Tibial nerve (tissue), 3 donors: ENCODE data around the gene TNFRSF21.

Source experiments
- POLR2A ChIP-seq, 2 donors: fragments of 450-650 bp; IDR thresholded peaks; one replicate each; pipeline ENCODE4 v1.6.1; 2017; ENCODE audit warnings: antibody characterized with exemption in 2 of 2, mild to moderate bottlenecking in 2 of 2, moderate library complexity in 2 of 2
- TF ChIP-seq, protein P1 (sequence below), 5 experiments: fragments of 200-600 bp in 3 of 5; fragments of 450-650 bp in 2 of 5; sonication (generic) in 3 of 5; IDR thresholded peaks; one replicate each; pipeline ENCODE4 v1.5.1; 2016 to 2019; ENCODE audit warnings: antibody characterized with exemption in 5 of 5, mild to moderate bottlenecking in 3 of 5, moderate library complexity in 2 of 5

DNA sequence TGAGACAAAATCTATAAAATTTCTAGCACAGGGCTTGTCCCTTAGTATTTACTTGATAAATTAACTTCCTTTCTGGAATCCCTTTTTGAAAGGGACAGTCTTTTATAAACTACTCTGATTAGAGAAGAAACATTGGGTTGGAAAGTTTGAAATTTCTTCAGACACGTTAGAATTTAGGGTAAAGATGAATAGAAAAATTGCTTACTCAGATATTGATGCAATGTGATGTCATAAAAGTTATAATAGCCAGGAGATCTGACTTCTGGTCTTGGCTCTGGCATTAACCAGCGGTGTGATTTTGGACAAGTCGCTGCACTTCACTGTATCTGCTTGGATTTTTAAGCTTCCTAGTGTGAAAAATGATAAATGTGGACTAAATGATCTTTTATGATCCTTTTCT, 9.7 kb upstream of the TNFRSF21 start:
- TF ChIP-seq, protein P1, sequence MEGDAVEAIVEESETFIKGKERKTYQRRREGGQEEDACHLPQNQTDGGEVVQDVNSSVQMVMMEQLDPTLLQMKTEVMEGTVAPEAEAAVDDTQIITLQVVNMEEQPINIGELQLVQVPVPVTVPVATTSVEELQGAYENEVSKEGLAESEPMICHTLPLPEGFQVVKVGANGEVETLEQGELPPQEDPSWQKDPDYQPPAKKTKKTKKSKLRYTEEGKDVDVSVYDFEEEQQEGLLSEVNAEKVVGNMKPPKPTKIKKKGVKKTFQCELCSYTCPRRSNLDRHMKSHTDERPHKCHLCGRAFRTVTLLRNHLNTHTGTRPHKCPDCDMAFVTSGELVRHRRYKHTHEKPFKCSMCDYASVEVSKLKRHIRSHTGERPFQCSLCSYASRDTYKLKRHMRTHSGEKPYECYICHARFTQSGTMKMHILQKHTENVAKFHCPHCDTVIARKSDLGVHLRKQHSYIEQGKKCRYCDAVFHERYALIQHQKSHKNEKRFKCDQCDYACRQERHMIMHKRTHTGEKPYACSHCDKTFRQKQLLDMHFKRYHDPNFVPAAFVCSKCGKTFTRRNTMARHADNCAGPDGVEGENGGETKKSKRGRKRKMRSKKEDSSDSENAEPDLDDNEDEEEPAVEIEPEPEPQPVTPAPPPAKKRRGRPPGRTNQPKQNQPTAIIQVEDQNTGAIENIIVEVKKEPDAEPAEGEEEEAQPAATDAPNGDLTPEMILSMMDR (IDR thresholded peaks at IDR 0.05) = no peak
- no peak for TF ChIP-seq POLR2A (IDR thresholded peaks at IDR 0.05)
